ENCODE results near the gene VAV3.
"Not testable (repeated sequence)": the region's sequence is repeated elsewhere in the genome, so short reads cannot be mapped to it uniquely, and the experiment has no call there.

The VAV3 gene

DNA sequence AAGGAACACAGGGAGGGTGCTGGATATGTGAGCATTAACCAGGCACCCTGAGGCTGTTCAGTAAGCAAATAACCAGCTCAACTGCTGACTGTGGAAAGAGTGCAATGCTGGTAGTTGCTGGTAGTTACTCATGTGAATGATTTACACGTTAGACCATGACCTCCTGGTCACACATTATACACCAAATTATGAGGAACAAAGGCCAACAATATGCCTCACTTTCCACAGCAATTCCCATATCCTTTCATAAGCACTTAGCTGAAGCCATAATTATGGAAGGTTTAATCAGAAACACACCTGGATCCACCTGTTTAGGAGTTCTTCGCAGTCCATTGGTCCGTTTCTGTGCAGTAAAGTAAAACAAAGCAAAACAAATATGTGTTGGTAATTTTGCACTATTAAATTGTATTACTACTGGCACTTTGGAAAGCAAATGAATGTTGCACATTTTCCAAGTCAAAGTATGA is 281.8 kb downstream of the VAV3 start:
- DNase-seq (ENCODE audit: low read depth in 2 of 2): no peak

DNA sequence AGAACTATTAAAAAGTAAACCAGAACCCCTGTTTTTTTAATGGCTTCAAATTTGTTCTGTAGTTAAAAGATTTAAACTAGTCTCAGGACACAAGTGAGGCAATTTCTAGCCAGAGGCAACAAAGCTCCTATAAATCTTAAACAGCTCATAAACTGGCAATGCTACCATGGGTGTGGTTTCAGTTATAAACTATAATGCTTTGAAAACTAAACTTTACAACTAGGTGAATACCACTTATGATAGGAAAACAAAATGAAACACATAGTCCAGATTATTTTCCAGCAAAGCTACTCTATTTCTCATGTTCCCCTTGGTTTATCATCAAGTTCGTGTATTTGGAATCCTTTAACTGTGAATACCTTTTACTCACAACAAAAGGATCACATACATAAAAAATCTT is 282.5 kb downstream of the VAV3 start:
- DNase-seq (ENCODE audit: low read depth in 2 of 2): no peak

DNA sequence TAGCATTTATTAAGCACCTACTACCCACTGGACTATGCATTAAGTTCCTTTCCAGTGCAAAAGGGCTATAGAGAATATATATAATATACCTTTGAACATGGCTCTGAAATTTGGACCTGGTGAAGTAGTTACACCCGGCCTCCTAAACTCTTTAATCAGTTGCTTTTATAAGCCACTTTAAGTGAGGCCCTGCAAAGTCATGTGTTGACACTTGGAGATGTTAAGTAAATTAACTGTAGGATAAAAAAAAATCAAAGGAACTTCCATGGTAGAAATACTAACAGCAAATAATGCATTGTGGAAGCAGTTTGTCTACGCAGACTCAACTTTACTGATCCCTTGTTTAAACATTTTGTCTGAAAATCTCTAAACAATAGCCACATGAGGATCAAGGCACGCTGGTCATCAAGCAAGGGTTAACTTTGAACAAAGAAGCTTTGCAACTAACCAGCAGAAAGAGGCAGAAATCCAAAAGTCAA is 283.9 kb downstream of the VAV3 start:
- no peak for DNase-seq (ENCODE audit: low read depth in 2 of 2)

DNA sequence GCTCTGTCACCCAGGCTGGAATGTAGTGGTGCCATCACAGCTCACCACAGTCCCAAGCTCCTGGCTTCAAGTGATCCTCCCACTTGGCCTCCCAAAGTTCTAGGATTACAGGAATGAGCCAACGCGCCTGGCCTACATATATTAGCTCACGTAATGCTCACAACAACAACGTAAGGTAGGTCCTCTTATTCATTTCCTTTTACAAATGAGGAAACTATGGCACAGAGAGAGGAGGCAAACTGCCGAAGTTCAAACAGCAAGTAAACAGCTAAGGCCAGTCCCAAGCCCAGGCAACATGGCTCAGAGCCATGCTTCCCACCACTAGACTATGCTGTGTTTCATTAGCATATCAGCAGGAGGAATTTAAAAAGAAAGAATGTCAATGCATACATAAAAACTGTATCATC is 284.4 kb downstream of the VAV3 start:
- DNase-seq (ENCODE audit: low read depth in 2 of 2): no peak

DNA sequence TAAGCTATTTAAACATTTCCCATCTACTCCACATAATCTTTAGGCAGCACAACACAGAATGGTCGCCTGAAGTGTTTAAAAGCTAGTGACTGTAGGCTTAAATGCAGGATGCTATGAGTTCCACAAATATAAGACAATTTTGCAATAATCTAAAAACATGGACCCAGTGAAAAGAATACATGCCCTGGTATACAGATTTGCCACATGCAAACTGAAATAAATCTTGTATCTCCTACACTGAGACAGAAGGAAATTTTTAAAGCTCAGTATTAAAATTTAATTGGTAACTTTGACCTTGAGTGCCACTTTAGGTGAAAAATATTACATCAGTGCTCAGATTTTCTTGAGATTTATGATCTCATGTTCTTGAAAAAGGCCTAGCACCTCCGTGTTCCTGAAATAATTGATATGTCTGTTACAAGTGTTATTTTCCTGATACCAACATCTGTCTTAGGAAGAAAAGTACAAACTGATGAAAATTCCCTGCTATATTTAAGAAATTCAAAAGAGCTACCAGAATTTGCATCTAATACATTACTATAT is 285.5 kb downstream of the VAV3 start:
- no peak for DNase-seq (ENCODE audit: low read depth in 2 of 2)

DNA sequence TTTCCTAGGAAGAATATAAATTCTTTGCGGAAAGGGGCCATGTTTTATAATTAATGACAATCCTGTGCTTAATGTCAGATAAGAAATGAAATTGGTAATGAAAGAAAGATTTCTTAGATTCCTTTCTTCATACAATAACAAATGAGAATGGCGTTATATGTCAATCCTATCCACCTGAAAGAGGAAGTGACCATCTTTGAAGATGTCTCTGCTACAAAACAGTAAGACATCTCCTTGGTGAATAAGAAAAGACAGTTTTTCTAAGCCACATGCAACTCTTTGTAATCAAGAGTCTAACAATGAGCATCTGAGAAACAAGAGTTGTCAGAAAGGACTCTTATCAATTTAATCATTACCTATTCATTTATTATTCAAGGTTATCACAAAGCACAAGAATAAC is 286.0 kb downstream of the VAV3 start:
- DNase-seq (ENCODE audit: low read depth in 2 of 2): no peak

DNA sequence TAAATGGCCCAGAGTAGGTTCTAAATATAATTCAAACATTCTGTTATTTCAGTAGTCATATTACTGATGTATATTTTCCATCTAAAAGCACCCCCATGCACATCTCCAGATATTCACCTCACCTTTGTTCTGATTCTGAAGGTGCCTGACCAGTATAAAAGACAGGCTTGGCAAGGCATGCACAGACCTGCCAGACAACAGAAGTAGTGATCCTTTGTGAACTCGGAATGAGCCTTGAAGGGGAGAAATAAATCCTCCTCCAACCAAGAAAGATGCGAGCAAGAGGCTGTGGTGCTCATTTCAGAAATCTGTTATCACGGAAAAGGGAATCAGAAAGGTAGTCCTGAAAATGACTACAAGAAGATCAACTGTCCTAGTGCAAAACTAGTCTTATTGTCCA is 287.3 kb downstream of the VAV3 start:
- no peak for DNase-seq (ENCODE audit: low read depth in 2 of 2)

DNA sequence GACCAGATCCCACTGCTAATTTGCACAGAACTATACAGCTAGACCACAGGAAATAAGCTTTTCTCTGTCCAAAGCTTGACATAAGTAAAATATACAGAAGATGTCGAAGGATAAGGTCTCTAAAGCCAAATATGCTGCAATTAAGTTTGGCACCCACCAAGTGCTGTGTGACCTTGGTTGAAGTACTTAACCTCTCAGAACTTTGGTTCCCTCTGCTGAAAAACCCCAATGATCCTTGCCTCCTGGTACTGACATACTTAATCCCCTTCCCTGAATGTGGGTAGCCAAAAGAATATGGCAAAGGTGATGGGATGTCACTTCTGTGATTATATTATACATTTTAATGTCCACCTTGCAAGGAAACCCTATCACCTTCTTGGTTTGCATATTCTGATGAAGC is 290.5 kb downstream of the VAV3 start:
- DNase-seq (ENCODE audit: low read depth in 2 of 2): no peak

DNA sequence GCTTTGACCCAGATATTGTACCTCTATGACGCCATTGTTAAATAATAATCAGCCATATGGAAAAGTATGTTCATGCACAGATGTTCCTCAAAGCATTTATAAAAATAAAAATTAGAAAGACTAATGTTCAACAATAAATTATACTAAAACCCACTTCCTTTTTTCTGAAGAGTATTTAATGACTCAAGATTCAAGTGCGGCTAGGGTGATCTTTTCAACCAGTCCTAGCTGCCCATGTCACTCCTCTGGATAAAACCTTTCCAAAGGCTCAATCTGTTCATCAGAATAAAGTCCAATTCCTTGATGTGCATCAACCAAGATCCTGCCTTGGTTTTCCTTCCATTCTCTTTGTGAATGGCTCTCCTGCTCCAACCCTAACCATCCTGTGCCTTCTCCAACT is 292.0 kb downstream of the VAV3 start:
- no peak for DNase-seq (ENCODE audit: low read depth in 2 of 2)

DNA sequence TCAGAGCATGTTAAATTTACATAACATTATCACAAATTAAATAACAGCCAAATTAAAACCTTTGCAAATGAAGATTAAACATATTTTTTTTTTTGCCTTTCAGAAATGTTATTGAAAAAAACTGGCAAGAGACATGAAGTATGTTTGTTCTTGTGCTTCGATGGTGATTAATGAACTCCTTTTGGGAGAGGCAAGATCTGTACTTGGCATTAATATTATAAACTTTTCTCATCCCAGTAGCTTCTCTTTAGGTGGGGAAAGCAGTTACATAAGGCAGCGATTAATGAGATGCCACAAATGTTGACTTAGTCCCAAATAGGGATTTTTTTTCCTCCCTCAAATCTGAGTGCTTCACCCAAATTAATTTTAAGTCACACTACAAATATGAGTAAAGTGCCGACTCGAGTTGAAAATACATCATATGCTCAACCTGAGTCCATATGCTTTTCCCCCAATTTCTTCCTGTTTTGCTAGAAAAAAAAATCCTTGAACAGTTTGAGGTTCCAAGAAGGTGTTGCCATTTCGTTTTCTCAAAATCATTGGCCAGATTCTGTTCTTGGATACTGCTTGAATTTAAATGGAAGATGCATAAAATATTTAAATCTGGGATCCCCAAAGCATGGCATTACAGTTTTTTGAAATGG is 294.5 kb downstream of the VAV3 start:
- DNase-seq (ENCODE audit: low read depth in 2 of 2): no peak

DNA sequence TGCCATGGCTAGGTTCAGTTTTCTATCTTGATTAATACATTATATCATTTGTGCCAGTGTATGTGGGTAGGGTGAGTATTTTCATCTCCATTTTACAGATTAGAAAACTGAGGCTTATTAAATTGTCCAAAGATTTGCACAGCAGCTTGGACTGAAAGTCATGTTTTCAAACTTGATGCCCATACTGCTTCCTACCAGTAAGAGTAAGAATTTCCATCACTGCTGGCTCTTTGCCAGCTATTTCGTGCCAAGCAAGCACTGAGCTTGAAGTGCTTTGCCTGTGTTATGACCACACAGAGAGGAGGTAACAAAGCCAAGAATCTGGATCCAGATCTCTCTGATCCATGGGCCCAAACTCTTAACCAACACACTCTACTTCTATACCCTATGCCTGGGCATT is 295.0 kb downstream of the VAV3 start:
- no peak for DNase-seq (ENCODE audit: low read depth in 2 of 2)

DNA sequence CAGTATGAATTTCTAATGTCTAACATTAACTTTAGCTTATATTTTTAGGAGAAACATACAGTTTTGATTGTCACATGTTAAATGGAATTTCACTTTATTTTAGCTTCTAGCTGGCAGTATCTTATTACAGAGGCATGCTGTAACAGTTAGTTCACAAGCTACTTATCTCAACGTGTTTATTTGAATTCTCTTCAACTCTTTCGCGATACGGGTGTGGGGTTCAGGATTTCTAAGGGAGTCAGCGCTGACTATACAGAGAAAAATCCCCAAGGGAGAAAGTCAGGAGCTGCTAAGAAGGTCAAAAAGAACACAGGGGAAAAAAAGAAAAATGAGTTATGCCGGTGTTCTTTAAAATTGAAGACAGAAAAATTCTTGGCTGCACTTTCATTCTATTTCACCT is 296.2 kb downstream of the VAV3 start:
- no peak for DNase-seq (ENCODE audit: low read depth in 2 of 2)

DNA sequence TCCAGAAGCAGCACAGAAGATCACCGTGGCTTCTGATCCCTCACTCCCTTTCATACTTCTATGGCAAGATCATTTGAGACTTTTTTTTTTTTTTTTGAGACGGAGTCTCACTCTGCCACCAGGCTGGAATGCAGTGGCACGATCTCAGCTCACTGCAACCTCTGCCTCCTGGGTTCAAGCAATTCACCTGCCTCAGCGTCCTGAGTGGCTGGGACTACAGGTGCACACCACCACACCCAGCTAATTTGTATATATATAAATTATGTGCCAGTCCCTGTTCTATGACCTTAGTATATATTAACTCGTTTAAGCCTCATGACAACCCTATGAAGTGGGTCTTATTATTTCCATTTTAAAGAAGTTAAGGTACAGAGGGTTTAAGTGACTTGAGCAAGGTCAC is 298.5 kb downstream of the VAV3 start:
- no peak for DNase-seq (ENCODE audit: low read depth in 2 of 2)

DNA sequence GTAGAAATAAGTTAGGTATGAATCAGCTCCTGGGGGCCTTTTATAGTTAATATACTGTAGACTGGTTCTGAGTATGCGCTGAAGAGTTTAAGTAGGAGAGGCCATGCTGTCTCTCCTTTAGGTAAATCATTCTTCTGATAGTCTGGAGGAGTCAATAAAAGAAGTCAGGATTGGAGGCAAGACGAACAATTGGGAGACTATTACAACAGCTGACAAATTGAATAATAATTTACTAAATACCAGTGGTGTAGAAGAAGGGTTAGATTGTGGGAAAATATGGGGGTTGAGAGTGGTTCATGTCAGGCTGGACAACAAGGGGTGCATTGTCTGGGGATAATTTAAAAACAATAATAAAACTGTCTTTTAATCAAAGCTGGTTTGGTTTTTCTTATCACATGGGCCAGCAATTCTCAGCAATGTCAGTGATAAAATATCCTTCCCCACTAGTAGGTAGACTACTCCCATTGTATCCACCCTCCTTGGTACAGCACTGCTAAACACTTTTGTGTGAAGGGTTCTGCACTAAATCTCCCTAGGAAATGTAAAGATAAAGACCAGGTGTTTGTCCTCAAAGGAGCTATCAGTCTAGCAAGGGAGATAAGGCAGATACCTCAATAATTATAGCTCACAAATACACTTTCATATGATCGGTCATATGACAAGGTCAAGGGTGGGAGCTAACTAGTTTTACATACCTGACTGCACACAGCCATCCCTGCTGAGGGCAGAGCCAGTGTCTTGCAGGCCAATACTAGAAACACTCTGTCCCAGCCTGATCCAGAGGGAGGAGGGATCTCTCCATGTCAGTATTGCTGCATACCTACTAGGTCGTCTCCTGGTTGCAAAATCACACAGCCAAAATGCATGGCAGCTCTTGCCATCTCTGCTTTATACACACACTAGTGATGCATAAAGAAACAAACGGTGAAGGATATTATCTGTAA is 299.7 kb downstream of the VAV3 start:
- no peak for DNase-seq (ENCODE audit: low read depth in 2 of 2)

DNA sequence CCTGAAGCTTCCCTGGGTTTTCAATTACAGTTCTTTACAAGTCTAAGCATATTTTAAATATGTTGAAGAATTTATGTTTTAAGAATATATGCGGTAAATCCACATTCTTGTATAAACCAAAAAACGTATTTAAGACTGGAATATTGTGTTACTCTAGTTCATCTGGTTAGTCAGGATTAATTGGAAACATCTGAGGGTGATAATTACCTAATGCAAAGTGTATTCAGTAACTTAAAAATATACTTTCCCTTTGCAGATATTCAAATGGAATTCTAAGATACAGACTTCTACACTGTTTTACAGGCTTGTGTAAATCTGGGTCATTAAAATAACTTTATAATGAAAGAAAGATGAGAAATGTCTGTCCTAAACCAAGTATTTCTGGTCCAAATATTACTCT is 302.0 kb downstream of the VAV3 start:
- no peak for DNase-seq (ENCODE audit: low read depth in 2 of 2)

DNA sequence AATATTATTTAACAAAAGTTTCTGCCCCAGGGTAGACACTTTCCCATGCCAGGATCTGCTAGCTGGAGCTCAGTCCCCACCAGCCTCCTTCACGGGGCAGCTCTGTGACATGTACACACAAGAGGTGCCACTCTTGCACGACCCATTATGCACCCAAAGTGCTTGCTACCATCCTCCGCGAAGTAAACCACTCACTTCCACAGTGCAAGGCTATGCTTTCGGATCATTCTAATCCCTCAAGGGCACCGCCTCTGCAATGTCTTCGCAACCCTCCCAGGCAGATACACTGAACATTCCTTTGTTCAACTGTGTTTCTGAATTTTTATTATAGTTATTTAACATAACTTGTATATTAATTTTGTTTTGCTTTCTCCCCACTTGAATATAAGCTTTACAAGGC is 303.8 kb downstream of the VAV3 start:
- DNase-seq (ENCODE audit: low read depth in 2 of 2): no peak

DNA sequence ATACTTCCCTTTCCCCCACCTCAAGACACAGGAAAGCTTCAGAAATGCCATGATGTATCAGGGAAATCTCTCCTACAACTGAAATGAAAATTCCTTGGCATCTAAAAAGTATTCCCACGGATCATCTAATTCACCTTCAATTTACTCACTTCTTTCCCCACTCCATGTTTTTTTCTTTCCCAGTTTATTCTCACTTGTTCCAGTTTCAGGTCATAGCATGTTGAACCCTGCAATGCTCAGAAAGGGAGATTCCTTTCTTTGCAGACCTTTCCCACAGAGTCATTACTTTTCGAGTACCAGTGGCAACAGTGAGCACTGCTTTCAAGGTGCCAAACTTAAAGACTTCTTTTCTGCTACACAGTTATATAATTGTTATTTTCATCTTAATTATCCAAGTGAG is 305.0 kb downstream of the VAV3 start:
- DNase-seq (ENCODE audit: low read depth in 2 of 2): no peak

DNA sequence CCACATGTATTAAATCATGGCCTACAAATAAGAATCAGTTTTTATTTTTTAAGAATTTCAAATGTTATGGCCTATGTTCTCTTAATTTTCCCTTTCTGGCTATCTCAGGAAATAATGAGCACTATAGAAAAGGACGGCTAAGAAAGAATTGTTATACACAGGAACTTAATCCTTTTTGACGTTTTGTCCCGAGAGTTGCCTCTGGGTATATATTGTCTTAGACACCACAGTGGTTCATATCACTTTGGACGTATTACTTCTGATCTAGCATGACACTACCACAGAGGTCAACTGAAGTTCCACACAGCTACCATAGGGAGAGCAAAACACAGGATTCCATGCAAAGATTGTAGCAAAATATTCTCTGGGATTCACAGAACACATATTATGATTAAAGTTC is 307.6 kb downstream of the VAV3 start:
- no peak for DNase-seq (ENCODE audit: low read depth in 2 of 2)

DNA sequence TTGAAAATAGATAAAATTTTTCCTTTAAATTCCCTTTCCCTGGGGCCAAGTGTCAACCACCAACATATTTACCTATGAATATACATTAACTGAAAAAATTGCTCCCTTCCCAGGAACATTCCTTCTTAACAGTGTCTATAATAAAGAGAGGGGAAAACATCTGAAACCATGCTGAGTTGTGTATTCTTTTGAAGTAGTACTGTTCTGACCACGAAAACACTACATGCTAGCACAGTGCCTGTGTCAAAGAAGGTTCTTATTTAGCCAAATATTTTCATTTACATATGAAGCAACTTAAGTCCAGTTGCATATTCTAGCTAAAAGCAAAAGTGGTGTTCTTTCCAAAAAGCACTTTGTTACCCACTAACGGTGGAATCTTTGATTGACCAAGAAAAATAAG is 311.2 kb downstream of the VAV3 start:
- no peak for DNase-seq (ENCODE audit: low read depth in 2 of 2)

DNA sequence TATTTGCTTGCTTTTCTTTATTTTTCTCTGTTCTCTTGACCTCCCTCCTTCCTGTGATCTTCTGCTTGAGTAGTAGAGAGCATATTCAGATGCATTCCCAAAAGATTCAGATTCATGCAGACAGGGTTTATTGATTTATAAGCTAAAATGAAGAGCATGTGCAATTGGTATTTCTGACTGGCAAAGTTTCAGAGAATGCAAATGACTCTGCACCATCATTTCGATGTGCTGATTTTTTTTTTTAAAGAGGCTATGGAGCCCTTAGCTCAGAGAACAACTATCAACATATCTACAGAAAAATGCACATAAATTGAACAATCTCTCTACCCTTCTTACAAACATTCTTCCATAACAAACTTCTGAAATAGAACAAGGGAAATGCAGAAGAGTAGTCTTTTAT is 312.0 kb downstream of the VAV3 start:
- DNase-seq (ENCODE audit: low read depth in 2 of 2): no peak

DNA sequence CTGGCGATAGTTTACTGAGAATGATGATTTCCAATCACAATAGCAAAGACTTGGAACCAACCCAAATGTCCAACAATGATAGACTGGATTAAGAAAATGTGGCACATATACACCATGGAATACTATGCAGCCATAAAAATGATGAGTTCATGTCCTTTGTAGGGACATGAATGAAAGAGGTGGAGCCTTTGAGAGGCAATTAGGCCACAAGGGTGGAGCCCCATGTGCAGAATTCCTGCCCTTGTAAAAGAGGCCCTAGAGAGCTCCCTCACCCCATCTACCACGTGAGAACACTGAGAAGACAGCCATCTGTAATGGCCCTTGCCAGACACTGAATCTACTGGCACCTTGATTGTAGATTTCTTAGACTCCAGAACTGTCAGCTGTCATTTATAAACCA is 314.2 kb downstream of the VAV3 start:
- DNase-seq (ENCODE audit: low read depth in 2 of 2): not testable (repeated sequence)

DNA sequence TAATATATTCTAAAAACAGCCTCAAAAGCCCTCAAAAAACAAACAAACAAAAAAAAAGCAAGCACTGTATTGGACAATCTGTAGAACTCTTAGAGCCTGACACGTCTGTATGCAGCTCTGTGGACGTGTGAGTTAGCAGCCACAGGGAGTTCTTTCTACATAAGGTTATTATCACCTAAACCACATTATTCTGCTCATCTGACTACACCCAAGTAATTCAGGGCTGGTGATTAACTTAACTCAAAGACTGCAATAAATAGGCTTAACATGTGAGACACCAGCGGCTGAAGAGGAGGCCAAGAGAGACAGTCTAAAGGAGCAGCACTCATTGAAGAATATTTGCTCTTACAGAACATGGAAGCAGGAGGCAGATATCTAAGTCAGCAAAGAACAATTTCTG is 316.0 kb downstream of the VAV3 start:
- DNase-seq (ENCODE audit: low read depth in 2 of 2): no peak

DNA sequence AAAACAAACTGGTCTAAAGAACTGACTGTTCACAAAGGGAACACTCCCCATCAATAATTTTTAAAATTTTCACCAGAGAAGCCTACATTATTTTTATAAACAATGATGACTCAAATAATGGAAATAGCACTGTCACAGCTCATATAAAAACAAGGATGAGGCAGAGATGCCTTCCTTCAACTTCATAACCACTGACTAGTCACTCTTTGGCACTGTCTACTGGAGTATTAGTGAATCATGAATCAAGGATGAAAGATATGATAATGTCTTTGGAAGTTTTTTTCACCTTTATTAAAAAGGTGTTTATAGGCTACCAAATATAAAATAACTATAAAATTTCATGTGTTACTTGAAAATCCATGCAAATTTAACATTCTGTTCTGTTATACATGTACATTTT is 316.9 kb downstream of the VAV3 start:
- DNase-seq (ENCODE audit: low read depth in 2 of 2): no peak
